Measurements from ENCODE around the gene IL7R.

DNA sequence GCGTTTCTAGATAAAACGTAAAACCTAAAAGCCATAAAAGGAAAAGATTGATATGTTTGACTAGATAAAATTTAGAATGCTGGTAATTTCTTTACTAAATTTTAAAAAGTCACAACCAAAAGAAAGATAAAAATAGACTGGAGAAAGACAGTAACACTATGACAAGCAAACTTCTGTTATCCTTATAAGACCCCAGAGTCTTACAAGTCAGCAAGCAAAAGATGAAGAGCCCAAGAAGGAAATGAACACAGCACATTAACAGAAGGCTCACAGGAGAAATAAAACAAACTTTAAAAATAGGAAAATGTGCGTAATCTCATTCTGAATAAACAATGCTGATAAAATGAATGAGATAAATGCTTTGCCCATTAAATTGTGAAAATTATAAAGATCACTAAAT is 29.7 kb downstream of the IL7R start:
- TF ChIP-seq, protein P1, sequence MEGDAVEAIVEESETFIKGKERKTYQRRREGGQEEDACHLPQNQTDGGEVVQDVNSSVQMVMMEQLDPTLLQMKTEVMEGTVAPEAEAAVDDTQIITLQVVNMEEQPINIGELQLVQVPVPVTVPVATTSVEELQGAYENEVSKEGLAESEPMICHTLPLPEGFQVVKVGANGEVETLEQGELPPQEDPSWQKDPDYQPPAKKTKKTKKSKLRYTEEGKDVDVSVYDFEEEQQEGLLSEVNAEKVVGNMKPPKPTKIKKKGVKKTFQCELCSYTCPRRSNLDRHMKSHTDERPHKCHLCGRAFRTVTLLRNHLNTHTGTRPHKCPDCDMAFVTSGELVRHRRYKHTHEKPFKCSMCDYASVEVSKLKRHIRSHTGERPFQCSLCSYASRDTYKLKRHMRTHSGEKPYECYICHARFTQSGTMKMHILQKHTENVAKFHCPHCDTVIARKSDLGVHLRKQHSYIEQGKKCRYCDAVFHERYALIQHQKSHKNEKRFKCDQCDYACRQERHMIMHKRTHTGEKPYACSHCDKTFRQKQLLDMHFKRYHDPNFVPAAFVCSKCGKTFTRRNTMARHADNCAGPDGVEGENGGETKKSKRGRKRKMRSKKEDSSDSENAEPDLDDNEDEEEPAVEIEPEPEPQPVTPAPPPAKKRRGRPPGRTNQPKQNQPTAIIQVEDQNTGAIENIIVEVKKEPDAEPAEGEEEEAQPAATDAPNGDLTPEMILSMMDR (IDR thresholded peaks at IDR 0.05), result no peak
- TF ChIP-seq ZFX (IDR thresholded peaks at IDR 0.05; ENCODE audit: borderline replicate concordance), result no peak

All from 22Rv1 (cell line).